Chondrocyte (in vitro differentiated cells): ENCODE data around the gene KIAA2012. TPM values are rescaled to one million over a fixed set of nuclear protein-coding genes. Genes with fewer than 3 reads are reported as not detected.
A peak's percentile ranks its signal among the peaks of the same experiment; 100 is the strongest.

ENCODE experiments used
- DNase-seq: peaks from one replicate; pipeline ENCODE4 v3.0.0; 2021; ENCODE audit warnings: mixed read lengths, low spot score
- H3K27ac Mint-ChIP-seq: one replicate; pipeline ENCODE4 v1.8.0; 2021; ENCODE audit warnings: mild to moderate bottlenecking, moderate library complexity, mixed read lengths; ENCODE audit not compliant: unreplicated experiment
- H3K27me3 Mint-ChIP-seq: 2 replicates; pipeline ENCODE4 v1.8.0; 2021; ENCODE audit warnings: low read depth, mixed read lengths
- H3K36me3 Mint-ChIP-seq: 2 replicates; pipeline ENCODE4 v1.8.0; 2021; ENCODE audit warnings: low read depth, mixed read lengths
- H3K4me1 Mint-ChIP-seq: 2 replicates; pipeline ENCODE4 v1.8.0; 2021; ENCODE audit warnings: low read depth, mild to moderate bottlenecking, mixed read lengths
- H3K4me3 Mint-ChIP-seq: one replicate; pipeline ENCODE4 v1.8.0; 2021; ENCODE audit warnings: mild to moderate bottlenecking, moderate library complexity, mixed read lengths; ENCODE audit not compliant: unreplicated experiment
- H3K9me3 Mint-ChIP-seq: 2 replicates; pipeline ENCODE4 v1.8.0; 2021; ENCODE audit warnings: low read depth, mixed read lengths
- total RNA-seq: library from RNA; stranded (reverse); gene quantifications from 3 replicates; pipeline ENCODE4 v1.2.1, GENCODE V29; 2021
- TF ChIP-seq, protein P1 (sequence below): fragments of 200-600 bp; sonication (generic); IDR thresholded peaks from 2 replicates; pipeline ENCODE4 v1.5.0; 2021; ENCODE audit warnings: antibody characterized with exemption, mild to moderate bottlenecking, moderate library complexity

The KIAA2012 gene
- total RNA-seq, 1 donor from 2014 or later, result not detected

DNA sequence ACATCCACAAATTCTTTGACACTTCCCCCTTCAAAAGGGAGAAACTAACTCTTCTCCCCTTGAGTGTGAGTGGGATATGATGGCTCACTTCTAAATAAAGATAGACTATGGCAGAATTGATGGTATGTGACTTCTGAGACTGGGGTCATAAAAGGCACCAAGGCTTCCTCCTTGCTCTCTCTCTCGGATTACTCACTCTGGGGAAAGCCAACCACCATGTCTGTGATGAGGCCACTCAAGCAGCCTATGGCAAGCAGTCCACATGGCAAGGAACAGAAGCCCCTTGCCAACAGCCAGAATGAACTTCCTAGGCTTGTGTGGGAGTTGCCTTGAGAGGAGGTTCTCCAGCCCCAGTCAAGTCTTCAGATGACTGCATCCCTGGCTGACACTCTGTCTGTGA, 43.6 kb downstream of the KIAA2012 start:
- Mint-ChIP-seq H3K36me3 (peaks cover 2% of the 10 kb centered on the region), H3K27me3 (no peaks in the 10 kb centered on the region), H3K9me3 (peaks cover 13% of the 10 kb centered on the region), H3K4me3 (no peak overlapping the region), H3K4me1 (peaks cover 22% of the 10 kb centered on the region), H3K27ac (no peak overlapping the region)
- DNase-seq, result no peak
- TF ChIP-seq, protein P1, sequence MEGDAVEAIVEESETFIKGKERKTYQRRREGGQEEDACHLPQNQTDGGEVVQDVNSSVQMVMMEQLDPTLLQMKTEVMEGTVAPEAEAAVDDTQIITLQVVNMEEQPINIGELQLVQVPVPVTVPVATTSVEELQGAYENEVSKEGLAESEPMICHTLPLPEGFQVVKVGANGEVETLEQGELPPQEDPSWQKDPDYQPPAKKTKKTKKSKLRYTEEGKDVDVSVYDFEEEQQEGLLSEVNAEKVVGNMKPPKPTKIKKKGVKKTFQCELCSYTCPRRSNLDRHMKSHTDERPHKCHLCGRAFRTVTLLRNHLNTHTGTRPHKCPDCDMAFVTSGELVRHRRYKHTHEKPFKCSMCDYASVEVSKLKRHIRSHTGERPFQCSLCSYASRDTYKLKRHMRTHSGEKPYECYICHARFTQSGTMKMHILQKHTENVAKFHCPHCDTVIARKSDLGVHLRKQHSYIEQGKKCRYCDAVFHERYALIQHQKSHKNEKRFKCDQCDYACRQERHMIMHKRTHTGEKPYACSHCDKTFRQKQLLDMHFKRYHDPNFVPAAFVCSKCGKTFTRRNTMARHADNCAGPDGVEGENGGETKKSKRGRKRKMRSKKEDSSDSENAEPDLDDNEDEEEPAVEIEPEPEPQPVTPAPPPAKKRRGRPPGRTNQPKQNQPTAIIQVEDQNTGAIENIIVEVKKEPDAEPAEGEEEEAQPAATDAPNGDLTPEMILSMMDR, result no peak

DNA sequence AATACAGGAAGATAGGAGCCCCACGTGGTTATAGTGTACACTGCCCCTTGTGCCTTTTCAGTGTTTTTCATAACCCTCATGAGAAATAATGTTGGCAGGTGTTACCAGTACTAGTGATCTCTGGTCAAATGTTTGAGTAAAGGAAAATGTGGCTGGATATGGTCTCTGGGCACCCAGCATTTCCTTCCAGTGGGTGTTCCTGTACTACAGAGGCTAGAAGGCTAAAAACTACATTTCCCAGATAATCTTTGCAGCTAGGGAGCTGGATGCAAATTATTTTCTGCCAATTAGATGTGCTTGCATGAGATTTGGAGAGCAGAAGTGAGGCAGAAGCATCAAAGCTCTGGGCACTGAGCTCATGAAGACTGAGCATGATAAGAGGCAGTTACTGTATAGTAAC, 45.1 kb downstream of the KIAA2012 start:
- Mint-ChIP-seq H3K27ac (peak overlapping the region; percentile 32), H3K4me1 (peaks cover 22% of the 10 kb centered on the region), H3K4me3 (no peak overlapping the region), H3K27me3 (no peaks in the 10 kb centered on the region), H3K36me3 (peaks cover 2% of the 10 kb centered on the region), H3K9me3 (peaks cover 13% of the 10 kb centered on the region)
- DNase-seq, result no peak
- TF ChIP-seq, protein P1, result no peak

DNA sequence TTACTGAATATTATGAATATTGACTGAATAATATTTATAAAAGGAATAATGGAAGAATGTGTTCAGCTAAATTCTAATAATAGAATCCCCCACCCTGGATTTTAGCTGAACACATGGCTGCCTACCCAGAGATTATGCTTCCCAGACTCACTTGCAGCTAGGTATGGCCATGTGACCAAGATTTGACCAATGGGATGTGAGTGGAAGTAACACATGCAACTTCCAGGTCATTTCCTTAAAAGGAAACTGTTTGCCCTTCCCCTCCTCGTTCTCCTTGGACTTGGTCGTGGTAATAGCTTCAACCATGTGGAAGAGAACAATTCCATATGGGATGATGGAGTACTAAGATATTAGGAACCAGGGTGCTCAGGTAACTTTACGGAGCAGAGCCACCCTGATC, 47.8 kb downstream of the KIAA2012 start:
- Mint-ChIP-seq H3K27ac (no peak overlapping the region), H3K4me3 (no peak overlapping the region), H3K9me3 (peaks cover 13% of the 10 kb centered on the region), H3K4me1 (peaks cover 14% of the 10 kb centered on the region), H3K27me3 (no peaks in the 10 kb centered on the region), H3K36me3 (peaks cover 2% of the 10 kb centered on the region)
- DNase-seq, result no peak
- TF ChIP-seq, protein P1, result no peak

DNA sequence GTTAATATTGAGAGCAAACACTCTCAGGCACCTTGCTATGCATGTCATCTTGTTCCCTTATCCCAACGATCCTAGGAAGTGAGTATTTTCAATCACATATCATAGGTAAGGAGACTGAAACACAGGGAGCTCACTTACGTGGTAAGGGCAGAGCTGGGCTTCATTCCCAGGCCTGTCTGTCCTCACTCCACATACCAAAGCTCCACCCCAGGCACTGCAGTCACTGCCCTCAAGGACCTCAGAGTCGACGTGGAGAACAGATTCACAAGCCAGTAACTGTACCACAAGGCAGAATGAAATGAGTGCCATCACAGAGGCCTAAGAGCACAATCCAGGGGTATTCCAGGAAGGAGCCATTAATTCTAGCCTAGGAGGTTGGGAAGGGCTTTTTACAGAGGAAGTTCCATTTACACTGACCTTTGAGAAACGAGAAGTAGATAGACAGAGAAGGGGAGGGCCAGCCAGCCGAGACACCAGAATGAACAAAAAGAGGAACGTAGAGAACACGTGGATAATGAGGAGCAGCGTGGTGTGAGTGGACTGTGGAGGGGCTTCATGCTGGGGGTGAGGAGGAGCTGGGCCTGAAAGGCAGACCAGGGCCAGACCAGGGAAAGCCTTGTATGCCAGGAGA, 48.6 kb downstream of the KIAA2012 start:
- H3K4me3 Mint-ChIP-seq, result no peak overlapping the region
- no peak for DNase-seq
- H3K27me3 Mint-ChIP-seq, result no peaks in the 10 kb centered on the region
- H3K9me3 Mint-ChIP-seq, result peaks cover 13% of the 10 kb centered on the region
- H3K36me3 Mint-ChIP-seq, result peaks cover 2% of the 10 kb centered on the region
- peaks cover 8% of the 10 kb centered on the region for H3K4me1 Mint-ChIP-seq
- no peak overlapping the region for H3K27ac Mint-ChIP-seq
- TF ChIP-seq, protein P1, result no peak

DNA sequence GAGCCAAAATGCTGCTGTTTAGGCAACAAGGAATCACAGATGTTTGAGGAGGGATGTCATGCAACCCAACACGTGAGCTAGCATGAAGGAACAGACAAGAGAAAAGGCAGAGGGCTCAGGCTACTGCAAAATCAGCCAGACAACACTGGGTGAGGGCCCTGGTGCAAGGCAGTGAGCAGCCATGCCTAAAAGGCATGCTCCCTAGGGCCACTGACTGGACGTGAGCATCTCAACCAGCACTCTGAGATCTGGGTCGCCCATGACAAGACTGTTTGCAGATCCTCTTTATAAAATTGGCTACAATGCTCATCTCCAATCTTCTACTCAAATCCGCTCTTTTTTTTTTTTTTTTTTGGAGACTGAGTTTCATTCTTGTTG, 49.1 kb downstream of the KIAA2012 start:
- TF ChIP-seq, protein P1, result no peak
- Mint-ChIP-seq H3K9me3 (peaks cover 13% of the 10 kb centered on the region), H3K4me3 (no peak overlapping the region)

More for the DNA sequence above, 49.1 kb downstream of the KIAA2012 start:
- Mint-ChIP-seq H3K4me1 (peaks cover 5% of the 10 kb centered on the region), H3K27ac (no peak overlapping the region), H3K27me3 (no peaks in the 10 kb centered on the region), H3K36me3 (peaks cover 2% of the 10 kb centered on the region)
- no peak for DNase-seq
